ENCODE measurements around the gene ROBO2. TPM values are rescaled to one million over a fixed set of nuclear protein-coding genes. Genes with fewer than 3 reads are reported as not detected.

The ROBO2 gene
- total and polyA plus RNA-seq, 2 donors from 2014 or later, result 1.3 to 1.6 TPM

DNA sequence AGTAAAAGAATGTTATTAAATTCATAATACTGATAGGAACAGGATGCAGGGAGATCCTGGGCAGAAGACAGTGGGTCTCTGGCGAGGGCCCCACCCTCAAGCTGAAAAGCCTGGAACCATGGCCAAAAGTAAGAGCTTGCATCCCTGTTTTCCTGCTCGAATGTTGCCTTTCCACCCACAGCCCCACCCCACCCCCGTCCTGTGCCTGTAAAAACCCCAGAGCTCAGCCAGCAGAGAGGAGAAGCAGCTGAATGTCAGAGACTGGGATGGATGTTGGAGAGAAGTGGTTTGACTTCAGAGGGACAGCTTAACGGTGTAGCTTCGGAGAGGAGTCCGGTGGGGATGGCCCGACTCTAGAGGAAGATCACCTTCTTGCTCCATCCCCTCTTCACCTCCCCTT is 207.9 kb downstream of the ROBO2 start:
- Histone ChIP-seq H3K27ac (ENCODE audit: low read depth in 2 of 2, low read length in 2 of 2) (no peak overlapping the region), H3K4me1 (ENCODE audit: control insufficient read depth in 2 of 3, insufficient read depth in 2 of 3, low read depth in 1 of 3, low read length in 3 of 3) (no peaks in the 10 kb centered on the region), H3K9me3 (ENCODE audit: control insufficient read depth in 2 of 3, insufficient read depth in 1 of 3, low read length in 3 of 3) (no peaks in the 10 kb centered on the region), H3K27me3 (ENCODE audit: control insufficient read depth, insufficient read depth, low read length) (no peaks in the 10 kb centered on the region), H3K9ac (ENCODE audit: low read length in 3 of 3) (no peak overlapping the region), H3K36me3 (ENCODE audit: control insufficient read depth in 2 of 3, insufficient read depth in 3 of 3, low read length in 3 of 3) (no peaks in the 10 kb centered on the region), H3K4me3 (ENCODE audit: low read length in 3 of 3) (no peak overlapping the region)
- TF ChIP-seq, protein P1, sequence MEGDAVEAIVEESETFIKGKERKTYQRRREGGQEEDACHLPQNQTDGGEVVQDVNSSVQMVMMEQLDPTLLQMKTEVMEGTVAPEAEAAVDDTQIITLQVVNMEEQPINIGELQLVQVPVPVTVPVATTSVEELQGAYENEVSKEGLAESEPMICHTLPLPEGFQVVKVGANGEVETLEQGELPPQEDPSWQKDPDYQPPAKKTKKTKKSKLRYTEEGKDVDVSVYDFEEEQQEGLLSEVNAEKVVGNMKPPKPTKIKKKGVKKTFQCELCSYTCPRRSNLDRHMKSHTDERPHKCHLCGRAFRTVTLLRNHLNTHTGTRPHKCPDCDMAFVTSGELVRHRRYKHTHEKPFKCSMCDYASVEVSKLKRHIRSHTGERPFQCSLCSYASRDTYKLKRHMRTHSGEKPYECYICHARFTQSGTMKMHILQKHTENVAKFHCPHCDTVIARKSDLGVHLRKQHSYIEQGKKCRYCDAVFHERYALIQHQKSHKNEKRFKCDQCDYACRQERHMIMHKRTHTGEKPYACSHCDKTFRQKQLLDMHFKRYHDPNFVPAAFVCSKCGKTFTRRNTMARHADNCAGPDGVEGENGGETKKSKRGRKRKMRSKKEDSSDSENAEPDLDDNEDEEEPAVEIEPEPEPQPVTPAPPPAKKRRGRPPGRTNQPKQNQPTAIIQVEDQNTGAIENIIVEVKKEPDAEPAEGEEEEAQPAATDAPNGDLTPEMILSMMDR (IDR thresholded peaks at IDR 0.05; ENCODE audit: borderline replicate concordance, extremely low read depth, insufficient read depth), result no peak
- FAIRE-seq (no peak), DNase-seq (no peak)
- intact Hi-C loops (cut with DNase I), result no loop called here

DNA sequence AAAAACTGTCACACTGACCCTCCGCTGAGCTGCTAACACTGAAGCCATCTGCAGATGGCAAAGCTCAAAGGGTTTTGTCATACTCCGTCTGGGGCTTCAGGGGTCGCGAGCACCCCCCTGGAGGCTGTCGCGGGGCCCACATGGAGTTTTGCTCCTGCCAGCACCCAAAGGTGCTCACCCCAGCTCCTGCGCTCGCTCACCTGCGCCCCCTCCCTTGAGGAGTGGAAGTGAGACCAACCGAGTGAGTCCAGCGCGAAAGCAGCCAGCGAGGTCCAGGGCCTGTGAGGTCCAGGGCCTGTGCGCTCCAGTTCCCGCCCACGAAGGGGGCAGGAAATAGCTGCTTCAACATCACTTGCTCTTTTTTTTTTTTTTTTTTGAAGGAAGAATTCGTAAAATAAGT is 208.5 kb downstream of the ROBO2 start:
- FAIRE-seq, result no peak
- Histone ChIP-seq H3K36me3 (ENCODE audit: control insufficient read depth in 2 of 3, insufficient read depth in 3 of 3, low read length in 3 of 3) (no peaks in the 10 kb centered on the region), H3K9me3 (ENCODE audit: control insufficient read depth in 2 of 3, insufficient read depth in 1 of 3, low read length in 3 of 3) (no peaks in the 10 kb centered on the region), H3K4me3 (ENCODE audit: low read length in 3 of 3) (no peak overlapping the region), H3K27me3 (ENCODE audit: control insufficient read depth, insufficient read depth, low read length) (no peaks in the 10 kb centered on the region), H3K27ac (ENCODE audit: low read depth in 2 of 2, low read length in 2 of 2) (no peak overlapping the region), H3K4me1 (ENCODE audit: control insufficient read depth in 2 of 3, insufficient read depth in 2 of 3, low read depth in 1 of 3, low read length in 3 of 3) (no peaks in the 10 kb centered on the region), H3K9ac (ENCODE audit: low read length in 3 of 3) (no peak overlapping the region)
- intact Hi-C loops (cut with DNase I), result no loop called here
- DNase-seq, result no peak
- TF ChIP-seq, protein P1 (IDR thresholded peaks at IDR 0.05; ENCODE audit: borderline replicate concordance, extremely low read depth, insufficient read depth), result no peak

DNA sequence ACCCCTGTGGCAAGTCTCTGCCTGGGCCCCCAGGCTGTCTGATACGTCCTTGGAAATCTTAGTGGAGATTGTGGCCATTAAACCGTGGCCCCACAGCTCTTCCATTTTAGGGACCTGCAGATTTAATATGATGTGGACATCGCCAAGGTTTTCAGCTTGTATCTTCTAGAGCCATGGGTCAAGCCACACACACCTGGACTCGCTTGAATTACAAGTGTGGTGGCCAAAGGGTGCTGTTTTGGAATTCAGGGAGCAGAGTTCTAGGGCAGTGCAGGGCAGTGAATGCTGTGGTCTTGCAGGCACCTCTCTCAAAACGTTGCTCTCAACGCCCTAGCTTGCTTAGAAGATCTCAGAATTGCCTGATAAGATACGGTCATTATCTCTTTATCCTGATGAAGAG is 211.2 kb downstream of the ROBO2 start:
- no peaks in the 10 kb centered on the region for H3K9me3 ChIP-seq (ENCODE audit: control insufficient read depth in 2 of 3, insufficient read depth in 1 of 3, low read length in 3 of 3)
- H3K4me1 ChIP-seq (ENCODE audit: control insufficient read depth in 2 of 3, insufficient read depth in 2 of 3, low read depth in 1 of 3, low read length in 3 of 3), result no peaks in the 10 kb centered on the region
- no peak overlapping the region for H3K9ac ChIP-seq (ENCODE audit: low read length in 3 of 3)
- no peaks in the 10 kb centered on the region for H3K36me3 ChIP-seq (ENCODE audit: control insufficient read depth in 2 of 3, insufficient read depth in 3 of 3, low read length in 3 of 3)
- no peak overlapping the region for H3K27ac ChIP-seq (ENCODE audit: low read depth in 2 of 2, low read length in 2 of 2)
- H3K4me3 ChIP-seq (ENCODE audit: low read length in 3 of 3), result no peak overlapping the region
- intact Hi-C loops (cut with DNase I), result loop anchor here (10.0 kb wide), 1 partner anchor 216 kb away; no protein-coding TSS in a partner anchor
- TF ChIP-seq, protein P1 (IDR thresholded peaks at IDR 0.05; ENCODE audit: borderline replicate concordance, extremely low read depth, insufficient read depth), result no peak
- no peak for DNase-seq
- no peak for FAIRE-seq
- no peaks in the 10 kb centered on the region for H3K27me3 ChIP-seq (ENCODE audit: control insufficient read depth, insufficient read depth, low read length)
